CD4-positive, alpha-beta T cell treated with Interleukin-17A for 1 hour (primary cell): ENCODE results near the gene OSR1.
"Not testable (repeated sequence)": the region's sequence is repeated elsewhere in the genome, so short reads cannot be mapped to it uniquely, and the experiment has no call there.

ENCODE experiments used
- DNase-seq: peaks from one replicate; pipeline ENCODE4 v3.0.0-alpha.2; 2020

Gene OSR1

GRCh38 chr2:19358242-19359020, at the start of gene OSR1:
OSR1 (minus strand) TSS chr2:19358623; CDS start chr2:19353805, 4,818 bp downstream.
- DNase-seq: no peak

- DNase-seq: no peak
Observed at GRCh38 chr2:19403785-19404184, 45.4 kb upstream of the OSR1 start.

- DNase-seq: no peak
Observed at GRCh38 chr2:19392191-19392590, 33.8 kb upstream of the OSR1 start.

- not testable (repeated sequence) for DNase-seq
Observed at GRCh38 chr2:19389469-19389868, 31.0 kb upstream of the OSR1 start.

- DNase-seq: no peak
Observed at GRCh38 chr2:19380532-19380931, 22.1 kb upstream of the OSR1 start.

- no peak for DNase-seq
Observed at GRCh38 chr2:19378939-19379338, 20.5 kb upstream of the OSR1 start.

- DNase-seq: no peak
Observed at GRCh38 chr2:19377717-19378116, 19.3 kb upstream of the OSR1 start.

GRCh38 chr2:19373352-19373751, 14.9 kb upstream of the OSR1 start:
- DNase-seq: no peak

GRCh38 chr2:19371996-19372582, 13.7 kb upstream of the OSR1 start:
- DNase-seq: no peak

- DNase-seq: no peak
Observed at GRCh38 chr2:19369341-19369955, 11.0 kb upstream of the OSR1 start.

GRCh38 chr2:19368760-19369159, 10.3 kb upstream of the OSR1 start:
- no peak for DNase-seq

GRCh38 chr2:19367326-19367725, 8.9 kb upstream of the OSR1 start:
- no peak for DNase-seq

- DNase-seq: no peak
Observed at GRCh38 chr2:19365126-19365525, 6.7 kb upstream of the OSR1 start.

- DNase-seq: no peak
Observed at GRCh38 chr2:19364014-19364413, 5.6 kb upstream of the OSR1 start.

GRCh38 chr2:19363474-19363778, 5.0 kb upstream of the OSR1 start:
- DNase-seq: no peak

GRCh38 chr2:19362755-19363473, 4.5 kb upstream of the OSR1 start:
- DNase-seq: peak; percentile 52

GRCh38 chr2:19362094-19362754, 3.8 kb upstream of the OSR1 start:
- DNase-seq: peak; percentile 56

- no peak for DNase-seq
Observed at GRCh38 chr2:19361325-19361990, 3.0 kb upstream of the OSR1 start.

GRCh38 chr2:19360966-19361321, 2.5 kb upstream of the OSR1 start:
- DNase-seq: no peak

GRCh38 chr2:19360266-19360965, 2.0 kb upstream of the OSR1 start:
- DNase-seq: no peak

- no peak for DNase-seq
Observed at GRCh38 chr2:19359456-19359855, 1.0 kb upstream of the OSR1 start.

GRCh38 chr2:19359021-19359357, 566 bp upstream of the OSR1 start:
- no peak for DNase-seq
